C1 segment of cervical spinal cord (tissue), 14 donors: ENCODE results near the gene NACC2.
A peak's percentile ranks its signal among the peaks of the same experiment; 100 is the strongest.

Source experiments
- DNase-seq, 14 donors: peaks; one replicate each; lab custom pipeline; 2025; lab: John Stamatoyannopoulos, UW

The NACC2 gene

DNA sequence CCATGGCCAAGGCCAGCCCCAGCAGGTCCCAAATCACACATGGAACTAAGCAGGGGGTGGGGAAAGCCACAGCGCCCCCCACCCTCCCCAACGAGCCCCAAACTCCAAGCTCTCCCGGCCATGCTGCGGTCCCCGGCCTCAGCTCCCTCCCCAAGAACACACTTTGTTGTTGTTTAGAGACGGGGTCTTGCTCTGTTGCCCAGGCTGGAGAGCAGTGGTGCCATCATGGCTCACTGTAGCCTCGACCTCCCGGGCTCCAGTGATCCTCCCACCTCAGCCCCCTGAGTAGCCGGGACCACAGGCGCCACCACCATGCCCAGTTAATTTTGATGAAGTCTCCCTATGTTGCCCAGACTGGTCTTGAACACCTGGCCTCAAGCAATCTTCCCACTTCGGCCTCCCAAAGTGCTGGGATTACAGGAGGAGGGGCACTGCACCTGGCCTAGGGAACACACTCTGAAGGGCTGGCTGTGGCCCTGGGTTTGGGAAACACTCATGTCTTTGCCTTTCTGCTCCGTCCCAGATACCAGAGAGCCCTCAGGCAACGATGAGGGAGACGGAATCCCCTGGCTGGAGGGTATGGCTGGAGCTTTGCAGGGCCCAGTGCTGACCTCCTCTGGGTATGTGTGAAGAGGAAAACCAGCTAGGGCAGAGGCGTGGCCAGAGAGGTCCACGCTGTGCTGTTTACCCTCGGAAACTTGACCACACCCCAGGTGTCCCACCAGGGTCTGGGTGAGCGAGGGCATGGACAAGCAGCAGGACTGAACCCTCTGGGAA, 80.8 kb downstream of the NACC2 start:
- no peak for DNase-seq

DNA sequence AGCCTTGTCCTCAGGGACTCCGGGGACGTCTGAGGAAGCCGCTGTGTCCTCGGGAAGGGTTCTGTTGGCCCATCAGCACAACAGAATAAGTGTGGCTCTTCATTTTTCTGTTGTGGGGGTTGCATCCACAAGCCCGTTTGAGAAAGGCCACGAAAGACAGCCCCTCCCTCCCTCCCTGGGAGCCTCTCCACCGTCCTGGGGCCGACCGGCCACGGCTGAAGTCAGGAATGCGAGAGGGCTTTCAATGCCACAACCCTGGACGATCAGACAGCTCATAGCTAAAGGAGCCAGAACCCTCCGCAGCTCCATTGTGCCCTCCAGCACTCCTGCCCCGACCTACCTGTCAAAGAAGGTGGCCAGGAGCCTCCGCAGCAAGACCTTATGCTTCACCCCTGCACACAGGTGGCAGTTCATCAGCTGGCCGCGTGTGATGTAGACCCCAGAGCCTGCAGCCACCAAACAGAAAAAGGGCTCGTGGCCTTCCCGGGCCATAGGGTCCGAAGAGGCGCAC, 81.5 kb downstream of the NACC2 start:
- no peak for DNase-seq

DNA sequence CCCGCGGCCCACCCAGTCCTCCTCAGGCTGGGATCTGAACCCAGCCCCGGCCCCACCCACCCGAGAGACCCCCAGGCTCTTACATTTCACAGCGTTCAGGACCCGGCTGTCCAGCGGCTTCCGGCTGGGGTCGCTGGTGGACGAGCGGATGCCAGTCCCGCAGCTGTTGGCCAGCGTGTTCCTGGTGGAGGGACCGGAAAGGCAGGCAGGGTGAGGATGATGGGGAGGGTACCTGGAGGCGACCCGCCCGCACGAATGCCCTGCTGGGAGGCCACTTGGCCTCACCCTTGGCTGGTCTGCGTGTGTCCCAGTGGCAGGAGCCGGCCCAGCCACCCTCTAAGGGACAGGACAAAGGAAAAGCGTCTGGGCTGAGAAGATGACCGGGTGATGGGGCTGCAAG, 82.0 kb downstream of the NACC2 start:
- DNase-seq, result no peak

DNA sequence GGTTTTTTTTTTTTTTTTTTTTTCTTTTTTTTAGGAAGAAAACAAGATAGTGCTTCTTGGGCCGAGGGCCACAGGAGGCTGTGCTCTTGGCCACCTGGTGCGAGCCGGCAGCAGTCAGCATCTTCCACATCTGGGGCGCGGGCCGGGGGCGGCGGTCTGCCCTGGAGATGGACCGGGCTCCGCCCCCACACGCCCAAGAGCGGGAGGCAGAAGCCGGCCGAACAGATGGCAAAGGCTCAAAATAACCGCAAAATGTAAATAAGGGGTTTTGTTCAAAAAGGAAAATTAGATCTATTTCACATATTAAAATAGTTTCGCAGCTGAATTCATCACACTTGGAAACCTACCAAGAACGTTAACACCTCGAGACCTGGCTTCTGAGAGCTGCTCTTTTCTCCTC, 82.4 kb downstream of the NACC2 start:
- DNase-seq, result no peak

DNA sequence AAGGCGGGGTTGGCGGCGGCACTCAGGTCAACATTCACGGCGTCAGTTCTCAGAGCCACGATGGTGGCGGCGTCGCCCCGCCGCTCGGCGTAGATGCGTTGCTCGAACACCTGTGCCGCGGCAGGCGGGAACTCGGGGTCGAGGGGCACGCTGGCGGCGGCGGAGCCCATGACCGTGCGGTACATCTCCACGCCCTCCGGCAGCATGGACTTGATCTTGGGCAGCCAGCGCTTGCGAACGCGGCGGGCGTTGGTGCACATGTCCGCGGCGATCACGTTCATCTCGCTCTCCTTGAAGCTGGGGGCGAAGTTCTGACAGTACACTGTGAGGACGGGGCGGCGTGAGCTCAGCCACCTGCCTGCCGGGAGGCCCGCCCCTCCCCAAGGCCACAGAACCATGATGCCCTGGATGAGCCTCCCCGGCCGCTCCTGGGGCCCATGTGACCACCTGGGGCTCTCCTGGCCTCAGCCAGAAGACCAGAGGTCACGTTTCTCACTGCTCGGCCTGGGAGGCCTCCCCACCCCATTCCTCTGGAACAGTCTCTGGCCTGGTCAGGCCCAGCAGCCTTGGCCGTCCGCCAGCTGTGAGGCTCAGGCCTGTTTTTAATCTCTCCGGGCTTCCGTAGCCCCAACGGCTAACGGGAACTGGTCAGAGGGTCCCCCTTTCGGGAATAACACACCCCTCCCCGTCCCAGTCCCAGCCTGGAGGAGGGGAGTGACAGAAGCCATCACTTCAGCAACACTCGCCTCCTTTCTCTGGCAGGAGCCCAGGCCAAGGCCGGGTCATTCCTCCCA, 83.2 kb downstream of the NACC2 start:
- peak in 8 of 14 donors; percentile 32 to 84 (median 52) for DNase-seq

DNA sequence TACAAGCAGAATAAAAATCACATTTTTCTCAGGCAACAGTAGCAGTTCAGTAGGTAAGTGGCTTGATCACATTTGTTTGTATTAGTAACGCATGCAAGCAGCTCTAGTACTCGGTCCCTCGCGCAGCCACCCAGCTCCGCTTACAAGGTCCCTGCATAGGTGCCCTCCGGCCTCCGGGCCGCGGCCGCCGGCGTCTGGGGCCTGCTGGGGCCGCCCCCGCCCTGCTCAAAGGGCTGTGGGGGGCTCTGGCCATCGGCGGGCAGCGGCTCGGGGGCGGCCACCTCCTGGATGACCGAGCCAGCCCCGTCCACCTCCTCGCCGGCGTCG, 83.8 kb downstream of the NACC2 start:
- no peak for DNase-seq

DNA sequence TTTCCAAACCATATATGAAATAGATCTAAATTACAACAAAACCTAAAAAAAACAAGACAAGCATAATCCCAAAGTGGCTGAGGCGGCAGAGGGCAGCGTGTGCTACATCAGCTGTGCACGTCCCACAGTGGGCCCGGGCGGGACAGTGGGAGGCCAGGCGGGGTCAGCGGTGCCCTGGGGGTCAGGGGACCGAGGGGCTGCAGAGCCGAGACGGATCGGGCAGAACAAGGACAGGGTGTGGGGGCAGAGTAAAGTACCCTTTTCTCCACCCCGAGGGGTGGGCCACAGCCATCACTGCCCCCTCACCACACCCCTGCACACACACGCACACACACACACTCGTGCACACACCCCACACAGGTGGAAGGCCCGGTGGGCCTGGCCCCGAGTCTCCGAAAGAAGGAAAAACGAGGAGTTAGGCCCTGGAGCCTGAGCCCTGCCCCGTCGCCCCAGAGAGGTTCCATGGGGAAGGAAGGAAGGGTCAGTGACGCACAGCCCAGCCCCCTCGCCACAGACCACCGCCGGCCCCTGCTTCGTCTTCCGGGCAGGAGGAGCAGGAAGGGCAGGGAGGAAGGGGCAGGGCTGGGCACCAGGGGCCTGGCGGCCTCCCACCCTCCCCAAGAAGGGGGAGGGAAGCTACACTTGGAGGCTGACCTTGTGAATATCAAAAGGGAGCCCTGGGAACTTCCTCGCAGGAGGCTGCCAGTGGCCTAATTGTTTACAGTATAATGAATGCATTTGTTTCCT, 84.3 kb downstream of the NACC2 start:
- no peak for DNase-seq

DNA sequence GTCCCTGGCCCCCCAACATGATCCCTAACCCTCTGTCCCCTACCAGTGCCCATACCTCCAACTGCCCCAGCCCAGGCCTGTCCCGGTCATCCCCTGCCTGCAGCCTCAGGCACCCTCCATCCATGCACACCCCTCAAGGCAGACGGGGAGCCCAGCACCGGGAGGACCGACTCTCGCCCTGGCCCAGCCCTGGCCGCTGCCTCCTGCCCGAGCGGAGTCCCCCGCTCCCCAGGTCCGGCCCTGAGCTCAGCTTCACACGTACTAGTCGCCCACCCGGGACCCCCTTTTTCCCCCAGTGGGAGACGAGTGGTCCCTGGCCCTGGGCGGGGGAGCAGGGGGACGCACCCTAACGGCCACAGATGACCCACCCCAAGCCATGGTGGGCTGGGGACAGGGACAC, 84.9 kb downstream of the NACC2 start:
- no peak for DNase-seq

DNA sequence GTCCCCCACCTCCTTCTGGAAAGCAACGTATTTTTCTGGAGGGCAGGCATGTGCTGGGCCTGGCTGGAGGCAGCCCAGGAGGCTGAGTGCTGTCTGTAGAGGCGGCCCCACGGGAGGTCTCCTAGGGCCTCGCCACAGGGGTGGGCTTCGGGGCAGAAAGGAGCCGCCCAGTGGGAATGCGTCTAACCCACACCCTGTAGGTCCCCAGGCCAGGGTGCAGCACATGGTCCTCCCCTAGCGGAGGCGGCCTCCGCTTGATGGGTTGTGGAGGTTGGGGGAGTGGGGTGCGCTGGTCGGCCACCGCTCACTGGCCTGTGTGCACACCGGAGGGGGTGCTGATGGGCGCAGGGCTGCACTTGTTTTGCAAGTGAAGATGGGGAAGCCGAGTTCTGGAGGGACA, 85.6 kb downstream of the NACC2 start:
- no peak for DNase-seq

DNA sequence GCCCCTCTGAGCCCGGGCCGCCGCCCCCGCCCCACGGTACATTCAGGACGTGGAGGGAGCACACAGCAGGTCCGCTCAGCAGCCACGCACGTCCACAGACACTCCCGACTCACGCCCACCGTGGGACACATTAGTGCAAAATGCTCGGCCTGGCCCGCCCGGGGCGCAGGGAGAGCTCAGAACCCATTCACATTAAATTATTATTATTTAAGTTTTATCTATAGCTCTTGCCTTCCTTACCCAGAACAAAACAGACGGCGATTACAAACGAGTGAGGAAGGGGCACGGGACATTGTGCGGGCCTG, 86.4 kb downstream of the NACC2 start:
- DNase-seq, result no peak

DNA sequence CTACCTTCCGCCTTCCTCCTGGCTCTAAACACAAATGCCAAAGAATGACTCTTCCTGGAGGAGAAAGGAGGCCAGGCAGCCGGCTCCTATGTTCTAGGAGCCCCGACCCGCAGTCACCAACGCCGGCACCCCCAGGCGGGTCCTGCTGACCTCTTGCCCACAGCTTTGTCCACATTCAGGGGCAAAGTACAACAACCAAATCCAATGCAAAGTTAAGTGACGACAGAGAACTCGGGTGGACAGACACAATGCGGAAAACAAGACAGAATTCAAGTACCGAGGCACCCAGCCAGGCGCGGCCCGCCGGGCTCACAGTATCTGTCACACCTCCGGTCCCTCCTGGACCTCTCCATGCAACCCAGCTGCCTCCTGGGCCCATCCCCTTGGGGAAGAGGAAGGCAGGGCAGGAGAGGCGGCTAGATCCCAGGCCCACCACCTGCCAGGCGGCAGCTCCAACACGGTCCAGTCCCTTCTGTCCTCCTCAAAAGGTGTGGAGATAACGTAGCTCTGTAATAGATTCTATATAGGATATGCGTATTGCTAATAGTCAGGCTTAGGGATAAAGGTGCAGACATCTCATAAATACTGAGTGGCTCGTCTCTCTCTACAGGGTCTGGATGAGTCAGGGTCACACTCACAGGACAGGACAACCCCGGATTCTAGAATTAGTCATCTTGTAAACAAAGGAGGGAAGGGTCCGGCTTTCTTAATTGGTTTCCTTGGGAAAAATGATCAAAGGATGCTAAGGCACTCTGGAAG, 87.0 kb downstream of the NACC2 start:
- DNase-seq, result peak in 1 of 14 donors; percentile 44

DNA sequence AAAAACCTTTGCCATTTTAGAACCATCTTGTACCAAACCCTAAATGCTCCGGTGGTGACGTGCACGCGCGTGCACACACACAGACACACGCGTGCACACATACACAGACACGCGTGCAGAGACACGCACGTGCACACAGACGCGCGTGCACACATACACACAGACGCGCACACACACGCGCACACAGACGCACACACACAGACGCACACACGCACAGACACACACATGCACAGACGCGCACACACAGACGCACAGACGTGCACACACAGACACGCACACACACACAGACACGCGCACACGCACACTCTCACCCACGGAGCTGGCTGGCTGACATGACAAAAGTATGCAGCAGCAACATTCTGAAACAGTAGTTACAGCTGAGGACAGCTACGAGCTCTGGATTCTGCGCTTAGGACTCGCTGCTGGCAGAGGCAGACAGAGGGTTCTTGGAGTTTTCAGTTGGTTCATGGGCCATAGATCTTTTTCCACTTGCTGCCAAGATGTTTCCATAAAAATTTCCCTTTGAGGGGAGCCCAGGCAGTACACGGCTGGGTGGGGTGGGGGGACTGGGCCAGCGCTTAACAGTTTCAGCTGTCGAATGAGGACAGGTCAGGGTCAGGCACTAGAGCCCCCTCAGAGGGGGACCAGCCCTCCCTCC, 87.7 kb downstream of the NACC2 start:
- DNase-seq, result no peak

DNA sequence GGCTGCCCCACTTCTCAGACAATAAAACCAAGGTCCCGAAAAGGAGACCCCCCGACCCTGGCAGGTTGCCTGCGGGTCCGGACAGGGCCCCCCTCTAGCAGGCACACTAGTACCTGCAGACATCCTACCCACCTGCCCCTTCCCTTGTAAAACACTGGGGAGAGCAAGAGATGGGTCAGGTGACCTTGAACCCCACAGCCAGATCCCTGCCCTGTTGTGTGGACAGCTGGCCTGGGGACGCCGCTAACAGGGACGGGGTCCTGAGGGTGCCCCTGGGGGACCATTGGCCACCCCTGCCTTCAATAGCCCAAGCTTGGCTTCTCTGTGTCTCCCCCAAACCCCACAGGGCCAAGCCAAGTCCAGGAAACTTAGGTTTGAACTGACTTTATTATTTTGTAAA, 88.9 kb downstream of the NACC2 start:
- no peak for DNase-seq

DNA sequence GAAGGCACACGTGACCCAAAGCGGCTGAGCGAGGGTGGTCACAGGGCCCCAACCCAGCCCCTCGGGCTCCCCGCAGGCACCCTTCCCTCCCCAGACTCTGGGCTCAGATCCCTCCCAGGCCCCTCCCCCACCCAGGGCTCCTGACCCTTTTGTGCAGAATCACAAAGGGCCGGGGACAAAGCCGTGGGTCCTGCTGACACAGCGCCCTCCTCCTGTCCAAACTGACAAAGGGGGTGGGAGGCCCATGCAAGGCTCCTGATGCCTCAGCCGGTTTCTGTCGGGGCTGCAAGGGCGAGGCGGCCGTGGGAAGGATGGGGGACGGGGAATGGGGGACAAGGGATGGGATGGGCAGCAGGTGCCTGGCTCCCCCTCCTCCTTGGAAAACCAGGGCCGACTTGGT, 90.4 kb downstream of the NACC2 start:
- DNase-seq, result no peak

DNA sequence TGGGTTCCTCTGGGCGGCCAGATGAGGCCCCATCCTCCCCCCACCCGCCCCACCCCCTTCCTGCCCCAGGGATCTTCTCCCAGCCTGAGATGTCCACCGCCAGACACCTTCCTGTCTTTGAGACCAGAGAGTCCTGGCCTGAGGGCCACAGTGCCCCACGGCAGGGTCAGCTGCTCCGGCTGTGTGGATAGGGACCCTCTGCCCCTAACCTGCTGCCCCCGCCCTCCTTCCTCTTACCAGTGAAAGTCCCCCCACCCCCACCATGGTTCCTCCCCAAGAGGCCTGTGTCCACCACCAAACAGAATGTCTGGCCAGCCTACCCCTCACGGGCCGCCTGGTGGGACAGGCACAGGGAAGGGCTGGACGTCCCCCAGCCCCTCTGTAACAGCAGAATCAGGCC, 90.9 kb downstream of the NACC2 start:
- DNase-seq, result no peak

DNA sequence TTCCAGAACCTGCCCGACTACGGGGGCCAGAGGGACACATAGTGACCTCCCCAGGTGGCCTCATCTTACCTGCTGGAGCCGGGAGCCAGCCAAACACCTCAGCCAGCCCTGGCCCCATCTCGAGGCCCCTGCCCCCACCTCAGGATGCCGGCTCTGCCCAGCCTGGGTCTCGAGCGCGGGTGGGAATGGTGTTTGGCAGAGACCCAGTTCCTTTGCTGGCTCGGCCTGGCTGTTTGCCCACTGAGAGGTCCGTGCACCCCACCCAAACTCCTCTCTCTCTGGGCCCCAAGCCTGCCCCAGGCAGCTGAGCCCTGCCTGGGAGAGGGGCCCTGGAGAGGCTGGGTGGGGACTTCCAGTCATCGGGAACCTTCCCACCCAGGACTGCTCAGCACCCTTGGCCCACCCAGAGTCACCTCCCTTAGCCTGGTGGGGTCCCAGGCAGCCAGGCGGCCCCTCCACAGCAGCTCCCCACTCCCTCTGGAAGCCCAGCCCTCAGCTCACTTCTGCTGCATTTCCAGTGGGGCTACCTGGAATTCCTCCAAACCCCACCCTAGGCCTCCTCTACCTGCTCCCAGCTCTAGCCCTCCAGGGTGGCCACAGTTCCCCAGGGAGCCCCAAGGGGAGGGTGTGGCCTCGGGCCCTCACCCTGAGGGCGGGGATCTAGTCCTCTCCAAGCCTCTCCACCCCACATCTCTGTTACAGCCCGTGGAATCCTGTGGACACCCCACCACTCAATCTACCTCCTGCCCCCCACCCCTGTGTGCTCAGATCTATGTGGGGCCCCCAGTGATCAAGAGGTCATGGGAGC, 91.5 kb downstream of the NACC2 start:
- no peak for DNase-seq

DNA sequence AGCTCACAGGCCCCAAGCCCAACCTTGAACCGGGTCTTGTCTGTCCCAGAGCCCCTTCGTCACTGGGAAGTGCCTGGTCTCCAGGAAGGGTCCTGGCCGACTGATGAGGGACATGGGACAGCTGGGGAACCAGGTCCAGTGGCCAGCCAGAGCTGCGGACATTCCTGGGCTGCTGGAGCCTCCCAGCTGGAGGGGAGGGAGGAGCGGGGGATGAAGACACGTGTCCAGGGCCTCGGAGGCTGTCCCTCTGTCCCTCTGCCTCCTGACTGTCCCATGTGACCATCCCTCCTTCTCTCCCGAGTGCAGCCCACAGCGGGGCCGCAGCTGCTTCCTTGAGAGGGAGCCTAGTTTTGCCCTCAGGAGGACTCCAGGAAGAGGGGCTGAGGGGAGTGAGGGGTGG, 92.2 kb downstream of the NACC2 start:
- DNase-seq, result no peak

DNA sequence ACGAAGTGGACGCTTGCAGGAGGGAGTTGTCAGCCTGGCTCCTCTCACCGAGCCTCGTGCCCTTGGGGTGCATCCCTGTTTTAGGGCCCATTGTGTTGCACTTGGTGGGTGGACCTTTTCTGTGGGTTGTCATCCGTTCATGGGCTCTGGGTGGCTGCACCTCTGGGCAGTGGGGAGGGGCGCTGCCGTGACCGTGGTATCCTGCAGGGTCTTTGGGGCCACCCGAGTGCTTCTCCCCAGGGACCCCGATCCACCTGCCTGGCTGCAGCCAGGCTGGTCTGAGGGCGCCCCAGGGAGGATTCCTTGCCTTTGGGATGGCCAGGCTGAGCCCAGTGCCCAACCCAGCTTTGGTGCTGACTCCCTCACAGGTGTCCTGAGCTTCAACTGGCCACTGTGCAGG, 92.9 kb downstream of the NACC2 start:
- no peak for DNase-seq

DNA sequence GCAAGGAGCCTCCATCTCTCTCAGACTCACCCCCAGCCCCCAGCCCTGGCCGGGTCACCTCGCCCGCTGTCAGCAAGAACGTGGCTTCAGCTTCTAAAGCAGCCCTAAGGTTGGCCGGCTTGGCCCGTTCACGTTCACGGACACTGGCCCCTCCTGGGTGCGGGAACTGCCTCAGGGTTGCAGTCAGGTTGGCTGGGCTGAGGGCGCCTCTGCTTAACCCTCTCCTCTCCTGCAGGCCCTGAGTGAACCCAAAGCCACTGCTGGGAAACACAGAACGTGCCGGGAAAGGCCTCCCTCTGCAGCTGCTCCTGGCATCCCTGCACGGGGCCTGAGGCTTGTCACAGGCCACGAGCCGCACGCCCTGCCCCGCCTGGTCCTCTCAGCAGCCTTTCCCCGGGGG, 93.9 kb downstream of the NACC2 start:
- no peak for DNase-seq

DNA sequence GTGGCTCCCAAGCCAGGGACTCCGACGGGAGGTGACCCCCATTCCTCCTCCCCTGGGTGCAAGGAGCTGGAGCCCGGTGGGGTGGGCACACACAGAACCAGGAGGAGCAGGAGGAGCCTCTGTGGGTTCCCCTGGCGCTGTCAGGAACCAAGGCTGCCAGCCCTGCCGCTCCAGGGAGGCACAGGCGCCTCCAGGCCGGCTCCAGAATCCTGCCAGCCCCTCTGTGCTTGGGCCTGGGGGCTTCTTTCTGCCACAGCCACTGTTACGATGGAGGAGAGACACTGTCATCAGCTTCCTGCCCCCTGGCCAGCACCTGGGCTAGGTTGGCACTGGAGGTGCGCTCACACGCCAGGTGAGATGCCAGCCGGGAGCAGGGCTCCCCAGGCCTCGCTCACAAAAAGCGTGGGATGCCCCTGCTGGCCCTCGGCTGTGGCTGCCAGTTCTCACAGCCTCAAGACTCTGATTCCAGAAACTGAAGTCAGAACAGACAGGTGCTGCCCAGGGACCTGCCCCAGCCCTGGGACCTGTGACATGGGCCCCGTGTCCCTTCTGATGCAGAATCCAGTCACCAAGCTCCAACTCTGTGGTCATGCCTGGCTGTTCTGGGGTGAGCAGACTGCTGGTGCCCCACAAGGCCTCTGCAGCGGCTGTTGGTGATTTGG, 96.5 kb downstream of the NACC2 start:
- peak in 1 of 14 donors; percentile 57 for DNase-seq
